ENCODE measurements around the gene GNAO1.

- no peak for TF ChIP-seq CTCF (IDR thresholded peaks at IDR 0.05)
- no peak for TF ChIP-seq POLR2A (IDR thresholded peaks at IDR 0.05)
Measured at GRCh38 chr16:56346131-56346890, 155.0 kb downstream of the GNAO1 start.
